GM21360 (cell line): Measurements from ENCODE around the gene SCFD1.
"Not testable (repeated sequence)": the region's sequence is repeated elsewhere in the genome, so short reads cannot be mapped to it uniquely, and the experiment has no call there.

Source experiments
- ATAC-seq: cut with Tn5 transposase; IDR thresholded peaks from one replicate; pipeline ENCODE4 v1.9.1; 2021; ENCODE audit warnings: mild to moderate bottlenecking, moderate library complexity; ENCODE audit not compliant: unreplicated experiment

The SCFD1 gene

GRCh38 chr14:30621940-30622830 lies at the start of gene SCFD1:
TSS of gene SCFD1 (plus strand) at chr14:30622319. CDS start at chr14:30622339, 20 bp downstream.
- peak; percentile 94 for ATAC-seq

GRCh38 chr14:30572771-30573170 lies 49.3 kb upstream of the SCFD1 start:
- no peak for ATAC-seq

GRCh38 chr14:30573226-30573814 lies 48.8 kb upstream of the SCFD1 start:
- no peak for ATAC-seq

GRCh38 chr14:30573966-30574365 lies 48.2 kb upstream of the SCFD1 start:
- ATAC-seq: no peak

- ATAC-seq: not testable (repeated sequence)
These were observed 47.3 kb upstream of the SCFD1 start for GRCh38 chr14:30574777-30575176.

GRCh38 chr14:30576333-30576732 lies 45.8 kb upstream of the SCFD1 start:
- not testable (repeated sequence) for ATAC-seq

- no peak for ATAC-seq
These were observed 41.4 kb upstream of the SCFD1 start for GRCh38 chr14:30580616-30581282.

GRCh38 chr14:30581283-30581625 lies 40.9 kb upstream of the SCFD1 start:
- ATAC-seq: no peak

- ATAC-seq: no peak
These were observed 39.7 kb upstream of the SCFD1 start for GRCh38 chr14:30582376-30582775.

- ATAC-seq: no peak
These were observed 38.0 kb upstream of the SCFD1 start for GRCh38 chr14:30584058-30584630.

- no peak for ATAC-seq
These were observed 36.9 kb upstream of the SCFD1 start for GRCh38 chr14:30585204-30585603.

GRCh38 chr14:30587141-30587540 lies 35.0 kb upstream of the SCFD1 start:
- ATAC-seq: no peak

GRCh38 chr14:30588873-30589272 lies 33.2 kb upstream of the SCFD1 start:
- no peak for ATAC-seq

GRCh38 chr14:30596935-30597334 lies 25.2 kb upstream of the SCFD1 start:
- ATAC-seq: no peak

GRCh38 chr14:30597504-30597903 lies 24.6 kb upstream of the SCFD1 start:
- no peak for ATAC-seq

- ATAC-seq: no peak
These were observed 20.9 kb upstream of the SCFD1 start for GRCh38 chr14:30600922-30601918.

- ATAC-seq: no peak
These were observed 18.7 kb upstream of the SCFD1 start for GRCh38 chr14:30603402-30603801.

- not testable (repeated sequence) for ATAC-seq
These were observed 17.4 kb upstream of the SCFD1 start for GRCh38 chr14:30604696-30605095.

- no peak for ATAC-seq
These were observed 14.9 kb upstream of the SCFD1 start for GRCh38 chr14:30607156-30607780.

- no peak for ATAC-seq
These were observed 13.5 kb upstream of the SCFD1 start for GRCh38 chr14:30608533-30609006.
